GM21717 (cell line): ENCODE results near the gene CHPF2.

Source experiments
- ATAC-seq: cut with Tn5 transposase; IDR thresholded peaks from one replicate; pipeline ENCODE4 v1.9.1; 2021; ENCODE audit warnings: mild to moderate bottlenecking, moderate library complexity; ENCODE audit not compliant: unreplicated experiment

CHPF2 gene

DNA sequence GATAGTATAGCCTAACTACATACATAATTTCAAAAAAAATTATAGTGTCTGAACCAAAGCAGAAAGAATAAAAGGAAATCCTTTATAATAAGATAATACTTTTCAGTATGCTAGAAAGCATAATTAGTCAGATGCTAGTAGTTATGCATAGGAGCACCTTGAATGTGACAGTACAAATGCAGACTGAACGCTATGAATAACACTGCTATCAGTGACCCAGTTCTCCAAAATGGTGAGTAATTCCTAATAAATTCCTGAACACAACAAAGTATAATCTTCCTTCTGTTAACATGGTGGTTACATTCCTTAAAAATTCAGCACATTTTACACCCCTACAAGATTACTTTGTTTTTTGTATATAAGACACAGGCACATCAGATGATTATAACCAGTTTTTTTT lies 1.2 kb upstream of the CHPF2 start:
- no peak for ATAC-seq

GRCh38 chr7:151232917-151233701 lies 826 bp downstream of the CHPF2 start:
- ATAC-seq, result peak; percentile 41

DNA sequence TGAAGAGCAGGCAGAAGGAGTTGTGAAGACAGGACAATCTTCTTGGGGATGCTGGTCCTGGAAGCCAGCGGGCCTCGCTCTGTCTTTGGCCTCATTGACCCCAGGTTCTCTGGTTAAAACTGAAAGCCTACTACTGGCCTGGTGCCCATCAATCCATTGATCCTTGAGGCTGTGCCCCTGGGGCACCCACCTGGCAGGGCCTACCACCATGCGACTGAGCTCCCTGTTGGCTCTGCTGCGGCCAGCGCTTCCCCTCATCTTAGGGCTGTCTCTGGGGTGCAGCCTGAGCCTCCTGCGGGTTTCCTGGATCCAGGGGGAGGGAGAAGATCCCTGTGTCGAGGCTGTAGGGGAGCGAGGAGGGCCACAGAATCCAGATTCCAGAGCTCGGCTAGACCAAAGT lies 1.5 kb downstream of the CHPF2 start:
- ATAC-seq, result no peak

DNA sequence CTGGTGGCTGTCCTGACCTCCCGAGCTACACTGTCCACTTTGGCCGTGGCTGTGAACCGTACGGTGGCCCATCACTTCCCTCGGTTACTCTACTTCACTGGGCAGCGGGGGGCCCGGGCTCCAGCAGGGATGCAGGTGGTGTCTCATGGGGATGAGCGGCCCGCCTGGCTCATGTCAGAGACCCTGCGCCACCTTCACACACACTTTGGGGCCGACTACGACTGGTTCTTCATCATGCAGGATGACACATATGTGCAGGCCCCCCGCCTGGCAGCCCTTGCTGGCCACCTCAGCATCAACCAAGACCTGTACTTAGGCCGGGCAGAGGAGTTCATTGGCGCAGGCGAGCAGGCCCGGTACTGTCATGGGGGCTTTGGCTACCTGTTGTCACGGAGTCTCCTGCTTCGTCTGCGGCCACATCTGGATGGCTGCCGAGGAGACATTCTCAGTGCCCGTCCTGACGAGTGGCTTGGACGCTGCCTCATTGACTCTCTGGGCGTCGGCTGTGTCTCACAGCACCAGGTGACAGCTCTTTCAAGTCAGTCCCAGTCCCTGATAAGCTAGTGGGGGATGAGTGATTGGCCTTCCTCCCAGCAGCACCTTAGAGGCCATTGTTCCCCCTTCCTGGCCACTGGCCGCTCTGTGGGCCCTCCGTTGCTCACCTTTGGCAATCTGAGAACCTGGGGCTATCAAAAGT lies 3.0 kb downstream of the CHPF2 start:
- ATAC-seq, result no peak

GRCh38 chr7:151236406-151236805 lies 4.1 kb downstream of the CHPF2 start:
- ATAC-seq, result no peak

DNA sequence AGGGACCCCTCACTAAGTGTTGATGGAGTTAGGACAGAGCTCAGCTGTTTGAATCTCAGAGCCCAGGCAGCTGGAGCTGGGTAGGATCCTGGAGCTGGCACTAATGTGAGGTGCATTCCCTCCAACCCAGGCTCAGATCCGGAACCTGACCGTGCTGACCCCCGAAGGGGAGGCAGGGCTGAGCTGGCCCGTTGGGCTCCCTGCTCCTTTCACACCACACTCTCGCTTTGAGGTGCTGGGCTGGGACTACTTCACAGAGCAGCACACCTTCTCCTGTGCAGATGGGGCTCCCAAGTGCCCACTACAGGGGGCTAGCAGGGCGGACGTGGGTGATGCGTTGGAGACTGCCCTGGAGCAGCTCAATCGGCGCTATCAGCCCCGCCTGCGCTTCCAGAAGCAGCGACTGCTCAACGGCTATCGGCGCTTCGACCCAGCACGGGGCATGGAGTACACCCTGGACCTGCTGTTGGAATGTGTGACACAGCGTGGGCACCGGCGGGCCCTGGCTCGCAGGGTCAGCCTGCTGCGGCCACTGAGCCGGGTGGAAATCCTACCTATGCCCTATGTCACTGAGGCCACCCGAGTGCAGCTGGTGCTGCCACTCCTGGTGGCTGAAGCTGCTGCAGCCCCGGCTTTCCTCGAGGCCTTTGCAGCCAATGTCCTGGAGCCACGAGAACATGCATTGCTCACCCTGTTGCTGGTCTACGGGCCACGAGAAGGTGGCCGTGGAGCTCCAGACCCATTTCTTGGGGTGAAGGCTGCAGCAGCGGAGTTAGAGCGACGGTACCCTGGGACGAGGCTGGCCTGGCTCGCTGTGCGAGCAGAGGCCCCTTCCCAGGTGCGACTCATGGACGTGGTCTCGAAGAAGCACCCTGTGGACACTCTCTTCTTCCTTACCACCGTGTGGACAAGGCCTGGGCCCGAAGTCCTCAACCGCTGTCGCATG lies 5.2 kb downstream of the CHPF2 start:
- ATAC-seq, result no peak

DNA sequence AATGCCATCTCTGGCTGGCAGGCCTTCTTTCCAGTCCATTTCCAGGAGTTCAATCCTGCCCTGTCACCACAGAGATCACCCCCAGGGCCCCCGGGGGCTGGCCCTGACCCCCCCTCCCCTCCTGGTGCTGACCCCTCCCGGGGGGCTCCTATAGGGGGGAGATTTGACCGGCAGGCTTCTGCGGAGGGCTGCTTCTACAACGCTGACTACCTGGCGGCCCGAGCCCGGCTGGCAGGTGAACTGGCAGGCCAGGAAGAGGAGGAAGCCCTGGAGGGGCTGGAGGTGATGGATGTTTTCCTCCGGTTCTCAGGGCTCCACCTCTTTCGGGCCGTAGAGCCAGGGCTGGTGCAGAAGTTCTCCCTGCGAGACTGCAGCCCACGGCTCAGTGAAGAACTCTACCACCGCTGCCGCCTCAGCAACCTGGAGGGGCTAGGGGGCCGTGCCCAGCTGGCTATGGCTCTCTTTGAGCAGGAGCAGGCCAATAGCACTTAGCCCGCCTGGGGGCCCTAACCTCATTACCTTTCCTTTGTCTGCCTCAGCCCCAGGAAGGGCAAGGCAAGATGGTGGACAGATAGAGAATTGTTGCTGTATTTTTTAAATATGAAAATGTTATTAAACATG lies 6.0 kb downstream of the CHPF2 start:
- ATAC-seq, result no peak

DNA sequence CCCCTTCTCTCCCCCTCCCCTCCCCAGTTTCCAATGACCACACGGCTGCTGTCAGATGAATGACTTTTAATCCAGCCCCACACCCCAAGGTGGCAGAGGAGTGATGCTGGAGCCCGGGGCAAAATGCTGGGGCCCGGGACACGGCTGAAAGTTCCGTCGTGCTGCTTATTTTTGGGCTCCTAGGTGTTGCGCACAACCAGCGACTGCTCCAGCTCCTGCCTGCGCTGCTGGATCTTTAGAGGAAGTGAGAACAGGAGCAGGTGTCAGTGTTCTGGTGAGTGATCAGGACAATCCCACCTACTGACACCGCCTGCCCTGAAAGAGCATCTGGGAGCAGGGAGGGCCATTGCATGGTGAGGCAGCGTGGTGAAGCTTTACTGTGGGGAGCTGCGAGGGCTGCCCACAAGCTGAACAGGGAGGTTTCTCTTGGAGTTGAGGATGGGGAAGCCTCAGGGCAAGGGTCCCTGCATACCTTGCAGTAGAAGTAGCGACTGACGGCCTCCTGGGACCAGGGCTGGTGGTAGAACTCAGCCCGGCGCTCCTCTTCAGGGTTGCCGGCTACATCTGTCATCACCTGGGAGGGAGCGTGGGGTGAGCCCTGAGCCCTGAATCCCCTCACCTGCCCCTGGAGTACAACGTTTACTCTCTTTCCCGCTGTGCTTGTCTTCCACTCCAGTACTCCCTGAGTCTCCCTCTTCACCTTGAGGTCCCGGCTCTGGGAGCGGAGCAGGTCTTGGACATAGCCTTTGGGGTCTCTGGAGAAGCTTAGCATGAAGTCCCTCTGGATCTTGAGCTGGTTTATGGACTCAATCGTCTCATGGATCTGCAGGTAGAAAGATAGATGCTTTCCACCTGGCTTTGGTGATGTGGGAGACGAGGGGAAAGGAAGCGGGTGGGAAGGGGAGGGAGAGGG lies 6.9 kb downstream of the CHPF2 start:
- ATAC-seq, result no peak

DNA sequence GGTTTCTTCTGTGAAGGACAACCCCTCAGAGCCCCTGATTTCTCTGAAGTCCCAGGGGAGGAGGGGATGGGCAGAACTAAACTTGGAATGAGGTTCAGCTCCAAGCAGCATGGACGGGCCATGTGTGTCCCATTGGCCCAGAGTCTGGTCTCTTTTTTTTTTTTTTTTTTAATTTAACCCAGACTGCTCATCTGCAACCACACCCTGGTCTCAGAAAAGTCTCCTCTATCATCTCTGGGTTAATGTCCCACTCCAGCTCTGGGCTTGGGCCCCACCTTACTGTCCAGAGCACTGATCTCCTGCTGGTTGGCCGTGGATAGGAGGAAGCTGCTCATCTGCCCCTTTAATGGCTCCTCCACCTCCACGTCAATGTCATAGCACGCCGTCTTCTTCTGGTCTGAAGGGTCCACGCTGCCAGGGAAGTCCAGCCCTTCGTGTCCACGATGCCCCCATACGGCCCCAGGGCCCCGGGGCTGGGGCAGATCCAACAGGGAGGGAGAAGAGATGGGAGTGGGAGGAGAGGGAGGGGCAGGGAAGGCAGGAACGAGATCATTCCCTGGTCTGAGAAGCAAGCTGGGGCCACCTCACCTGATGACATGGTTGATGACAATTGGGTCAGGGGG lies 7.7 kb downstream of the CHPF2 start:
- ATAC-seq, result no peak

- no peak for ATAC-seq
These were observed 8.3 kb downstream of the CHPF2 start for GRCh38 chr7:151240536-151240935.

GRCh38 chr7:151240942-151241754 lies 8.9 kb downstream of the CHPF2 start:
- ATAC-seq, result no peak

- no peak for ATAC-seq
These were observed 9.4 kb downstream of the CHPF2 start for GRCh38 chr7:151241755-151242096.

DNA sequence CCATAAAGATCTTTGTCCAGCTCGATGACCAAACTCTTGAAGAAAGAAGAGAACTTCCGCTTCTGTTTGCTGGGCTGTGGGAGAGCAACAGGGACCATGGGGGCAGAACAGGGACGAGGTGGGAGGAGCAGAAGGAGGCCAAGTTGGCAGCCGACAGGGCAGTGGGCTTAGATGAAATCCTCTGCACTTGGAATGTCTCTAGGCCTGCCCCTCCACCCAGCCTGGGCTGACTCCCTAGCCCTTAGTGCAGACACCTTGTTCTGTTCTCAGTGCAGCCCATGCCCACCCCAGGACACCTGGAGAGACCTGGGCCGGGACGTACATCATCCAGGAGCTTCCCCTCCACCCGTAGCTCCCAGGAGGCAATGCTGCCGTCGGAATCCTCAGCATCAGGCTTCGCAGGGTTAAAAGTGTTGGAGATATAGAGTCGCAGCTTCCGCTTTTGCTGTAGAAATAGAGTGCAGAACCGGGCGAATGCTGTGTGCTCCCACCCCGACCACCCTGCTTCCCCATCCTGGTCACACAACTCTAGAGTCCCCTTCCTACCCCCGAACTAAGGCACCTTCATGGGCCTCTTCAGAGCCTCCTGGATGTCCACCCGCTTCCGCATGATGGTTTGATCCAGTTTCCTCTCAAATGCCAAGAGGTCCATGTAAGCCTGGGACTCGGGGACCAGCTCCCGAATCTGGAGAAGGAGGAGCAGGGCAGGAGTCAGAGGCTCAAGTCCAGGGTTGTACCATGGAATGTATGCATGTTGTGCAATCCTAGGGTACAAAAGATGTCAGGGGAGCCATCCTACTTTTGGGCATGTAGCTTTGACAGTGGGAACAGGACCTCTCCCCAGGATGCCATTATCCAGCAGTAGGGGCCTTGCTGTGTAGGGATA lies 10.1 kb downstream of the CHPF2 start:
- no peak for ATAC-seq

- no peak for ATAC-seq
These were observed 10.7 kb downstream of the CHPF2 start for GRCh38 chr7:151243045-151243349.

DNA sequence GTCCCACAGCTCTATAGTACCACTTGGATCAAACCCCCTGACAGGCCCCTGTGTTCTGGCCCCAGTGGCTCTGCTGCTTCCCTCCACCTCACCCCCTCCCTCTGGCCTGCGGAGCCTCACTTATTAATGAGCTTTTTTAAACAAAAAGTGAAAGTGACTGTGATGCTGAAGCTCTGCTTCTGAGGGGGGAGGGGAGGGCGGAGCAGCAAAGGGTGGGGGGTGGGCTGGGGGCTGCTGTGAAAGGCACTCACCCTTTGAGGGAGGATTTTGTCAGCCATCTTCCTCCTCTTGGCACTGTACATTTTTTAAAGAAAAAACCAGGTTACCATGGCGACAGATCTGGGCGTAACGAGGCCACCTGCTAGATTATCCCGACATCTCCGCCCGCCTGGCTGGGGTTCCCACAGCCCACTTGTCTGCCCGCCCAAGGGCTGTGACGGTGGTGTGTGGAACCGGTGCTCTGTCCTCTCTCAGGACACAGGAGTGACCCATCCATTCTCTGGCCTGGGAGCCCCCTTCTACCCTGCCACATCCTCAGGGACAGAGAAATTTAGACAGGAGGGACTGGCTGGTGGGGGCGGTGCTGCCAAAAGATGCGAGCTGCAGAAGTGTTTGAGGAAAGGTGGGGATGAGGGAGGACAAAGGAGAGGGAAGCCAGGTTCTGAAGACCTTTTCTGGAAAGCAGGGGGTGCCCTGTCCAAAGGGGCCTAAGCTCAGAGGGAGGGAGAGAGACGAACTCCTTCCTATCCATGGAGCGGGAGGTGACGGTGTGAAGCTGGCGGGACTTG lies 11.3 kb downstream of the CHPF2 start:
- ATAC-seq, result no peak

- ATAC-seq, result no peak
These were observed 12.0 kb downstream of the CHPF2 start for GRCh38 chr7:151244196-151244840.
